HepG2 (cell line): ENCODE measurements around the gene ERV3-1. TPM values are rescaled to one million over a fixed set of nuclear protein-coding genes. Genes with fewer than 3 reads are reported as not detected.
A peak's percentile ranks its signal among the peaks of the same experiment; 100 is the strongest.

ENCODE experiments used
- ARNTL ChIP-seq: sonication (generic); formaldehyde crosslinking; IDR thresholded peaks from 2 replicates; pipeline ENCODE4 v1.4.0; 2020; ENCODE audit warnings: mild to moderate bottlenecking, missing genetic modification reagents
- ATF3 ChIP-seq: sonication (generic); formaldehyde crosslinking; IDR thresholded peaks from 2 replicates; pipeline ENCODE4 v1.4.0; 2020; ENCODE audit warnings: missing genetic modification reagents
- FOXP4 ChIP-seq: sonication (generic); formaldehyde crosslinking; IDR thresholded peaks from 2 replicates; pipeline ENCODE4 v1.4.0; 2020; ENCODE audit warnings: missing genetic modification reagents
- IRF2 ChIP-seq: IDR thresholded peaks from 2 replicates; pipeline ENCODE4 v1.6.1; 2018; ENCODE audit warnings: missing genetic modification reagents, missing compliant biosample characterization
- MAX ChIP-seq: IDR thresholded peaks from 2 replicates; pipeline ENCODE4 v1.6.1; 2012; ENCODE audit warnings: inconsistent platforms
- MEF2D ChIP-seq: sonication (generic); formaldehyde crosslinking; IDR thresholded peaks from 2 replicates; pipeline ENCODE4 v1.5.1; 2020; ENCODE audit warnings: mild to moderate bottlenecking, missing genetic modification reagents
- MIER2 ChIP-seq: IDR thresholded peaks from 2 replicates; pipeline ENCODE4 v1.6.1; 2016; ENCODE audit warnings: missing biosample characterization, missing genetic modification reagents
- REPIN1 ChIP-seq: sonication (generic); formaldehyde crosslinking; IDR thresholded peaks from 2 replicates; pipeline ENCODE4 v1.8.0; 2022; ENCODE audit warnings: missing genetic modification reagents, low read depth, mild to moderate bottlenecking, borderline replicate concordance
- SALL2 ChIP-seq: sonication (generic); formaldehyde crosslinking; IDR thresholded peaks from 2 replicates; pipeline ENCODE4 v1.8.1; 2023; ENCODE audit warnings: mild to moderate bottlenecking, missing genetic modification reagents, inconsistent platforms
- SIX4 ChIP-seq: sonication (generic); formaldehyde crosslinking; IDR thresholded peaks from 2 replicates; pipeline ENCODE4 v1.4.0; 2020; ENCODE audit warnings: missing genetic modification reagents
- TBP ChIP-seq: sonication (generic); formaldehyde crosslinking; IDR thresholded peaks from 2 replicates; pipeline ENCODE4 v1.5.0; 2020; ENCODE audit warnings: missing genetic modification reagents
- ZBTB7B ChIP-seq: sonication (generic); formaldehyde crosslinking; IDR thresholded peaks from 2 replicates; pipeline ENCODE4 v1.4.0; 2020; ENCODE audit warnings: missing genetic modification reagents
- ZNF17 ChIP-seq: sonication (generic); formaldehyde crosslinking; IDR thresholded peaks from 2 replicates; pipeline ENCODE4 v1.5.0; 2020; ENCODE audit warnings: mild to moderate bottlenecking, missing genetic modification reagents
- ZNF18 ChIP-seq: sonication (generic); formaldehyde crosslinking; IDR thresholded peaks from 2 replicates; pipeline ENCODE4 v1.8.0; 2022; ENCODE audit warnings: mild to moderate bottlenecking, missing genetic modification reagents; ENCODE audit not compliant: insufficient replicate concordance
- ZNF343 ChIP-seq: sonication (generic); formaldehyde crosslinking; IDR thresholded peaks from 2 replicates; pipeline ENCODE4 v1.4.0; 2020; ENCODE audit warnings: mild to moderate bottlenecking, missing genetic modification reagents
- ZNF513 ChIP-seq: sonication (generic); formaldehyde crosslinking; conservative IDR thresholded peaks from 2 replicates; pipeline ENCODE4 v1.5.0; 2020; ENCODE audit warnings: missing genetic modification reagents
- ZNF563 ChIP-seq: sonication (generic); formaldehyde crosslinking; IDR thresholded peaks from 2 replicates; pipeline ENCODE4 v1.8.0; 2022; ENCODE audit warnings: mild to moderate bottlenecking, moderate library complexity, missing genetic modification reagents
- ZNF775 ChIP-seq: sonication (generic); formaldehyde crosslinking; IDR thresholded peaks from 2 replicates; pipeline ENCODE4 v1.4.0; 2020; ENCODE audit warnings: missing genetic modification reagents, mild to moderate bottlenecking, moderate library complexity, borderline replicate concordance
- ZNF782 ChIP-seq: sonication (generic); formaldehyde crosslinking; IDR thresholded peaks from 2 replicates; pipeline ENCODE4 v1.4.0; 2020; ENCODE audit warnings: missing genetic modification reagents, mild to moderate bottlenecking, borderline replicate concordance
- polyA plus RNA-seq, 8 experiments: library from polyadenylated mRNA; depleted of rRNA in 3 of 8; stranded (reverse) in 7 of 8; unstranded in 1 of 8; fragments of >200 nt; fragmentation: Illumina TruSeq in 4 of 8; extraction: Trizol in 4 of 8; gene quantifications; 2 replicates each; pipeline versions ENCODE4 v1.2.1 to v1.2.3, GENCODE V29; 2011 to 2016; ENCODE audit warnings: low read depth in 4 of 8, missing spikeins in 1 of 8, mixed read lengths in 1 of 8; ENCODE audit not compliant: insufficient read depth in 1 of 8
- total RNA-seq, 5 experiments: library from RNA; depleted of rRNA; stranded (reverse); fragments of >200 nt; fragmentation: Illumina TruSeq; extraction: Trizol; gene quantifications; 2 replicates each; pipeline ENCODE4 v1.2.3, GENCODE V29; 2016; ENCODE audit warnings: low read depth in 1 of 5
- TF ChIP-seq, protein P1 (sequence below): sonication (generic); formaldehyde crosslinking; IDR thresholded peaks from 2 replicates; pipeline ENCODE4 v1.8.0; 2022; ENCODE audit warnings: mild to moderate bottlenecking, missing genetic modification reagents, moderate library complexity

The ERV3-1 gene
- total and polyA plus RNA-seq, 2 of the 13 experiments (the other 11 are each of a cell fraction or from before 2014, with no cell fraction given) = 20.4 to 86.3 TPM

DNA sequence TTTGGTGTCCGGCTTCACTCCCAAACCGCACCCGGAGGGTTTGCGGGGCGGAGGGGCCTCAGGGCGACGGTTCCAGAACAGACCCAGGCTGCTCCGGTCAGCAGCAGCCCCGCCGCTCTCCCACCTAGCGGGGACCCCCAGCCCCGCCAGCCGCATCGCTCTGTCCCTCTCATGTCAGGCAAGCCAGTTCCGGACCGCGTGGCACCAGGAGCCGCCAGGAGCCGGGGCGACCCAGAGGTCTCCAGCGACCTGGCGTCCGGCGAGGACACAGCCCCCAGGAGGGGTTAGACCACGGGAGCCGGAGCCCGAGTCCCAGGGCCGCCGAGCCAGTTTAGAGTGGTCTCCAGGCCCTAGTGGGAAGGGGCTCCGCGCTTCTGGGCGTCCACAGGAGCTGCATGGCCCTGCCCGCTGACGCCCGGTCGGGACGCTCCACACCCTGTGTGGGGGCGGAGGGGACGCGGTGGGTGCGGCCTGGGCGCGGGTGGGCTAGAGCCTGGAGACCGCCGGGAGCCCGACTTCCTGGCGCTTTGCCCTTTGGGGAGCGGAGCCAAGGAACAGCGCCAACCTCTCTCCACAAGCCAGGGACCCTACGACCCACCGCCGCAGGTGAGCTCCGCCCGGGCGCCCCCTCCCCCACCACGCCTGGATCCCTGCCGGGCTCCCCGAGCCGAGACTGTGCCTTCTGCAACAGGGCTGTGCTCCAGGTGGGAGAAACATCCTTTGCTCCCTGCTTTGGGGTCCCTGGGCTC, 59.1 kb downstream of the ERV3-1 start (continued):
- TF ChIP-seq FOXP4 (CRISPR knock-in tag) (no peak), REPIN1 (no peak), ZNF513 (CRISPR knock-in tag) (no peak), ZNF563 (CRISPR knock-in tag) (peak; percentile 65; the same call in 1 of the 2 replicates), SIX4 (CRISPR knock-in tag) (no peak), ZNF17 (CRISPR knock-in tag) (no peak), IRF2 (CRISPR knock-in tag) (no peak), ZNF343 (CRISPR knock-in tag) (no peak), SALL2 (CRISPR knock-in tag) (no peak), MIER2 (CRISPR knock-in tag) (no peak), ZNF775 (CRISPR knock-in tag) (no peak), MEF2D (CRISPR knock-in tag) (no peak), MAX (no peak; the same call in 1 of the 2 replicates), ARNTL (CRISPR knock-in tag) (no peak), TBP (CRISPR knock-in tag) (no peak), ATF3 (CRISPR knock-in tag) (no peak), ZNF18 (CRISPR knock-in tag) (no peak), ZNF782 (CRISPR knock-in tag) (no peak), ZBTB7B (CRISPR knock-in tag) (peak; percentile 38)
- TF ChIP-seq, protein P1, sequence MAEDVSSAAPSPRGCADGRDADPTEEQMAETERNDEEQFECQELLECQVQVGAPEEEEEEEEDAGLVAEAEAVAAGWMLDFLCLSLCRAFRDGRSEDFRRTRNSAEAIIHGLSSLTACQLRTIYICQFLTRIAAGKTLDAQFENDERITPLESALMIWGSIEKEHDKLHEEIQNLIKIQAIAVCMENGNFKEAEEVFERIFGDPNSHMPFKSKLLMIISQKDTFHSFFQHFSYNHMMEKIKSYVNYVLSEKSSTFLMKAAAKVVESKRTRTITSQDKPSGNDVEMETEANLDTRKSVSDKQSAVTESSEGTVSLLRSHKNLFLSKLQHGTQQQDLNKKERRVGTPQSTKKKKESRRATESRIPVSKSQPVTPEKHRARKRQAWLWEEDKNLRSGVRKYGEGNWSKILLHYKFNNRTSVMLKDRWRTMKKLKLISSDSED (CRISPR knock-in tag) = no peak
